GM18519 (cell line): ENCODE measurements around the gene TFG.

Source experiments
- ATAC-seq: cut with Tn5 transposase; IDR thresholded peaks from one replicate; pipeline ENCODE4 v1.9.1; 2021; ENCODE audit warnings: mild to moderate bottlenecking, moderate library complexity; ENCODE audit not compliant: unreplicated experiment, low FRiP score

TFG gene

DNA sequence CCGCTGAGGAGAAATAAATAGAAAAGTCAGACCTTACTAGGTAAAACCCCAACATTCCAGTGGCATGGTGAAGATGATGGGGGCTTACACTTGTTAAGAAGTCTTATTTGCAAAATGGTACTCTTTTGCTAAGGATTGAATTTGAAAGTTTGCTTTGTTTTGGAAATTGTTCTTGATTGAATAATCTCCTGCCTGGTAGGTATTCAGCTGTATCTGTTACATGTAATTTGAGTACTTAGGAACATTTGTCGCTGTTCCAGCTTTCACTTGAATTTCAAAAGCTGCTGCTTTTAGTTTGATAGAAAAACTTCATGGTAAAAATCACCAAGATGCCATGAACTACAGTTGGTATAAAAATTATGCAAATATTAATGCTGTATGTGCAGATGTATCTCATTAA is 44.6 kb downstream of the TFG start:
- no peak for ATAC-seq

GRCh38 chr3:100754563-100755334 is 45.5 kb downstream of the TFG start:
- ATAC-seq: no peak

- ATAC-seq: no peak
These were observed 47.1 kb downstream of the TFG start for GRCh38 chr3:100756441-100756840.

DNA sequence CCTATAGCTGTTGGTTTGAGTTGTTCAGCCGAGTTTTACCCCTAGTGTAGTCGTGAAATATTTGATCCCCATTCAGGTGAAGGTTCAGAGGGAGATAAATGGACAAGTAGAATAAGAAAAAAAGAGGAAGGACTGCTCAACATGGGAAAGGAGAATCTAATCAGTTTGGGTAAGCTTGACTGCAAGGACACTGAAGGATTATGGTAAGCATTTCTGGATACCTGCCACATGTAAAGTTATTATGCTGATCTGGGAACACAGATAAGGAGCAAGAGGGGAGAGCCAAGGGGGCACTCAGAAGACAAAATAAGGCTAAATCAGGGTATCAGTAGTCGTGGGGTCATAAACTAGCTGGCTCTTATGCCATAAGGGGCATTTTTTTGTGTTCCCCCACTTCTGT is 49.9 kb downstream of the TFG start:
- ATAC-seq: no peak

- ATAC-seq: no peak
These were observed 50.7 kb downstream of the TFG start for GRCh38 chr3:100759950-100760349.

DNA sequence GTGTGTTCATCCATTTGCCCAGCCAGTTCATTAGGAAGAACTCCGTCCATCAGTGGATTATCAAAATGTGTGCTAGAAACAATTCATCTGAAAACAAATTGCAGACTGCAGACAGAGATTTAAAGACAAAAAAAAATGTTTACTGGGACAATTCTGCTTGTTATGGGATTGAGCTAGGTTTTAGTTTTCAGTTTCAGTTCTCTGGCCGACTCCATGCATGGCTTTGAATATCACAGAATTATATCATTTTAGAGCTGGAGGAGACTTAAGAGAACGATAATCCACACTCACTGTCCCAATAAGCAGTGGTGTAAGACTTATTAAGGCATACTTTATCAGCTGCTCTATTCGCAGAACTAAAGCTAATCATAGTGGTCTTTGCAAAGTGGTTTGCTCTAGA is 51.1 kb downstream of the TFG start:
- ATAC-seq: no peak

GRCh38 chr3:100761211-100761942 is 52.1 kb downstream of the TFG start:
- peak; percentile 68 for ATAC-seq

DNA sequence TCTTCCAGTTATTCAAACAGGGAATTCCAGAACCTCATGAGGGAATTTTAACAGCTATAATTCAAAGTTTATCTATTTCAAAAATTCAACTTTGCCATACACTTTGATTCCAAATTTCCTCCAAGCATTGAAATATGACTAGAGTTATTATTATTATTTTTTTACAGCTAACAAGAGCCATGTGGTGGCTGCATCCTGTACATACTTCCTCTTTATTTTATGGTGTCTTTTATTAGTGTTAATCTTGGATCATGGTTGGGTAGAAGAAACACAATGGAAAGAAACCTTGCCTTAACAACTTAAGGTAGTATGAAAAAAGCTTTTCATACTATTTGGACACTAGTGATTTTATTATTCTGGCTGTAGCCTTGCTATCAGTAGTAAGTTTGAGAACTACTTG is 52.7 kb downstream of the TFG start:
- no peak for ATAC-seq

- ATAC-seq: no peak
These were observed 56.2 kb downstream of the TFG start for GRCh38 chr3:100765437-100765975.

- no peak for ATAC-seq
These were observed 56.8 kb downstream of the TFG start for GRCh38 chr3:100766069-100766468.

- no peak for ATAC-seq
These were observed 60.4 kb downstream of the TFG start for GRCh38 chr3:100769693-100770092.

GRCh38 chr3:100775226-100775625 is 65.9 kb downstream of the TFG start:
- no peak for ATAC-seq

DNA sequence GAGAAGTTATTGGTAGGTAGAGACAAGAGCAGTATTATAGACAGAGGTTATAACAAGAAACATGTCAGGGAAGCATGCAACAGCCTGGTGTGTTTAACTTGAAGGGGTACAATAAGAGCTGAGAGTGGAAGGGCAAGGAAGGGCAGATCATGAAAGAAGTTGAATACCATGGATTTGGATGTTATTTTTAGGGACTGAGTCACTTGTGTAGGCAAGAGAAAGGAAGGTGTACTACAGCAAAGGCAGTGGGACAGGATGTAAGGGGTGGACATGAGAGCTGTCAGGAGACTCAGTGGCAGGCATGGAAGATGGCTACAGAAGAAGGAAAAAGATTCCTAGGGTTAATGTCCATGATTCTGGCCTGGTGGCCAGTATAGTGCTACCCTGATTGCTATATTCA is 66.4 kb downstream of the TFG start:
- no peak for ATAC-seq

- ATAC-seq: no peak
These were observed 66.9 kb downstream of the TFG start for GRCh38 chr3:100776097-100776729.

DNA sequence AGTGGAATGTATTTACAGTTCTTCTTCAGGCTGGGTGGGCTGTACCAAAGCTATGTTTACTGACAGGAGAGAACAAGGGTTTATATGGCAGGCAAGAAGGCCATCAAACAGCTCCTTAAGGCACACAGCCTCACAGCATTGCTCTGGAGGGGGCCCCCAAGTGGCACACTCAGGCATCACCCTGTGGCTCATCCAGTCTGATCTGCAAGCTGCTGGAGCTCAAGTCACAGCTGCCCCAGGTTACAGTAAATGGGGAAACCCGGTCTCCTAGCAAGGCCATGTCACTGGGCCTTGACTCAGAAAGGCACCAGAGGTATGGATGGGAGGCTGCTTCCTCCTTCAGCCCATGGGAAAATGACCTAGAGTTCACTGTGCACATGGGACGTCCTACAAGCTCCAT is 67.5 kb downstream of the TFG start:
- no peak for ATAC-seq

DNA sequence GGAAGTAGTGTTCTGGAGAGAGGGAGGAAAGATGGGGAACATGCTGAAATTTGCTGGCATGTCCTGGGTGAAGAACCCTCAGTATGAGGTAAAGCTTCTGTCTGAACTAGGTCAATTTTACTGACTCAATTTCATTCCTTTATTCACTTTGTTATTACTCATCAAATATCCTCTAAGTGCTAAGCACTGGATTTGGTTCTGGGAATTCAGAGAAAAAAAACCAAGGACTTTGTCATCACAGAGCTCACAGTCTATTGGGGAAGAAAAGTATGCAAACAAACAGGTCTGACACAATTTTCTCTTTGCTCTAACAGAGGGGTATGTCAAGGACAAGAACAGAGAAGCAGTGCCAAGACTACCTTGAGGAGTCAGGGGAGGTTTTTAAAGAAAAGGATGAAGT is 68.0 kb downstream of the TFG start:
- no peak for ATAC-seq

DNA sequence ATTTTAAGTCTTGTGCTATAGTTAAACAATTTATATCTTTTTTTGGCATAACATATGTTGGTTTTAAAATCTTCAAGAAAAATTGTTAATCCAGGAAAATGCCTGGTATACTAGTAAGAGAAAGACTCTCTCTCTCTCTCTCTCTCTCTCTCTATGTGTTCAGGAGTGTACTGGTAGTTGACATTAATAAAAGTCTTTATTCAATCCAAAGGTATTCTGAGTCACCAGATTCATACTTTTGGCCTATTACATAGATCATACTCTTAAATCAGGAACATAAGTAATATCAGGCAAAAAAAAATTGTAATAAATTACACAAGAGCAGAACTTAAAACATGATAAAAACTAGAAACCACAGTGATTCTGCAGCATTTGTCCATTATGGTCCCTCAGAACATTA is 70.2 kb downstream of the TFG start:
- ATAC-seq: no peak

DNA sequence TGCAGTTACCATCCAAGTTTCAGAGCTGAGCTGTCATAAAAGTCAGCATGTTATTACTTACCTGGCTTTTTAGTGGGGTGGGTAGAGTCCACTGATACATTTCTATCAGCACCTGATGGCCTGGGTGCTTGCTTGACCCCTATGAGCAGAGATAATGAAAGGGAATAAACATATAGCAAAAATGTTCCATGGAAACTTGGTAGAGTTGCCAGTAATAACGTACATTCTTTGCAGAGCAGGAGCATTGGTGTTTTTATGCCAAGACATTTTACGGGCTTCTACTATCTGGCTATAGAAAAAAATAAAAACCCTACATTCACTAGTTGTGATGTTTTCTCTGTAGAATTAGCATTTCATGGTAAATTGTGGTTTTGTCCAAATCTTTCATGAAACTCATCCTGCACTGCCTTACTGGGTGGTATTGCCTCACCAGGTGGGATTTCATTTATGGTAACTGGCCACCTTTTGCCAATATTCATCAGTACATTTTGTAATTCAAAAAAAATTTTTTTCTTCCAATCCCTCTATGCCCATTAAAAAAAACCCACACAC is 70.9 kb downstream of the TFG start:
- no peak for ATAC-seq

- no peak for ATAC-seq
These were observed 72.0 kb downstream of the TFG start for GRCh38 chr3:100781301-100781700.

DNA sequence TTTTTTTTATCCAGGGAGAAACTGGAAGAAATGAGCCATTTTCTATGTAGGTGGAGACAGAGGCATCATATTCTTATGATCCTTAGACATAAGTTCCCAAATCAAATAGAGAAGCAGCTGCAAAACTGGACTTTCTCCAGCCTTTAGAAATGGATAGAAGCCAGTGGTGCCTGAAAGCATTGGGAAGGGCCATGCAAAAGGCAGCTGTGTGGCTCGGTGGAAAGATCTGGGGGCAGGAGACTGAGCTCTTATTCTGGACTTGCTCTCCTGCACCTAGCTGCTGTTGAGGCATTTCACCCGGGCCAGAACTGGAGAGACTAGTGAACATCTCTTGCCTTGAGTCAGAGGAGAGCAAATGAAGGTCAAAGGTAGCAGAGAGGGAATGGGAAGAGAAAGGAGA is 73.1 kb downstream of the TFG start:
- ATAC-seq: no peak

DNA sequence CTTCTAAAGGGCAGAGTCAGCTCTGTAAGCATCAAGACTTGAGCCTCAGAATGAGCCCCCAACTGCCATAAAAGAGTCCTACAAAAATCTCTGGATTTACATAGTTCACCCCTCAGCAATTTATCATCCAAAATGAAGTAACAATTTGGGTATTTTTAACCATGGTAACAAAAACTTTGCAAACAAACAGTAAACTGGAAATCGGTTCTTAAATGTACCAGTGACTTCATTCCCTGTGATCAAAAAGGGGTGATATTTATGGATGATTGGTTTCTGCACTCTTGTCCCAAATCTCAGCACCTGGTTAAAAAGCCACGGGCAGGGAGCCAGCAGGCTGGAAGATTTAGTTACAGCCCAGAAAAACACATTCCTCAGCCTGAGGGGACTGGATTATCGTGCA is 73.6 kb downstream of the TFG start:
- ATAC-seq: no peak
